ENCODE results near the gene LCAT.

DNA sequence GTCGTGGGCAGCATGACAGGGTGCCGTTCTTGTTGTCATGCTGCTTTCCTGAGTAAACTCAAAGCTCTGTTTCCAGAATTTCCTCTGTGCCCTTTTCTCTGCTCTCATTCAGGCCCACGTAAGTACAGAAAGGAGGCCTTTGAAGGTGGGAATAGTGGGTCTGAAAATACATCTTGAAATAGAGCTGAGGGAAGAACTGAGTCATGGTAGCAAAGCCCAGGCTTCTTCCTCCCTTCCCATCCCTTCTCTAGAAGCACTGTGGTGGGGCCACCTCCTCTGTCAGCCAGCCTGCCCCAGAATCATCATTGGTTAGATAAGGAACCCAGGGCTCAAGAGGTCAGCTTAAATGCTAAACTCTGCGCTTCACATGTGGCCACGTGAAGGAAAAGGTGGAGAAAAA lies 21.7 kb downstream of the LCAT start:
- TF ChIP-seq, protein P1, sequence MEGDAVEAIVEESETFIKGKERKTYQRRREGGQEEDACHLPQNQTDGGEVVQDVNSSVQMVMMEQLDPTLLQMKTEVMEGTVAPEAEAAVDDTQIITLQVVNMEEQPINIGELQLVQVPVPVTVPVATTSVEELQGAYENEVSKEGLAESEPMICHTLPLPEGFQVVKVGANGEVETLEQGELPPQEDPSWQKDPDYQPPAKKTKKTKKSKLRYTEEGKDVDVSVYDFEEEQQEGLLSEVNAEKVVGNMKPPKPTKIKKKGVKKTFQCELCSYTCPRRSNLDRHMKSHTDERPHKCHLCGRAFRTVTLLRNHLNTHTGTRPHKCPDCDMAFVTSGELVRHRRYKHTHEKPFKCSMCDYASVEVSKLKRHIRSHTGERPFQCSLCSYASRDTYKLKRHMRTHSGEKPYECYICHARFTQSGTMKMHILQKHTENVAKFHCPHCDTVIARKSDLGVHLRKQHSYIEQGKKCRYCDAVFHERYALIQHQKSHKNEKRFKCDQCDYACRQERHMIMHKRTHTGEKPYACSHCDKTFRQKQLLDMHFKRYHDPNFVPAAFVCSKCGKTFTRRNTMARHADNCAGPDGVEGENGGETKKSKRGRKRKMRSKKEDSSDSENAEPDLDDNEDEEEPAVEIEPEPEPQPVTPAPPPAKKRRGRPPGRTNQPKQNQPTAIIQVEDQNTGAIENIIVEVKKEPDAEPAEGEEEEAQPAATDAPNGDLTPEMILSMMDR (IDR thresholded peaks at IDR 0.05): no peak
- TF ChIP-seq EZH2 (IDR thresholded peaks at IDR 0.05; ENCODE audit: borderline replicate concordance, insufficient read depth, low read depth, low read length, poor library complexity, severe bottlenecking): no peak

Data from B cell (primary cell).